H1 (cell line): ENCODE results near the gene TMEM135. TPM values are rescaled to one million over a fixed set of nuclear protein-coding genes. Genes with fewer than 3 reads are reported as not detected.

ENCODE experiments used
- CTCF ChIA-PET: fragments of 300-600 bp; sonication (Branson Sonifier 250); formaldehyde crosslinking; loops from one replicate; lab custom pipeline; 2021; ENCODE audit not compliant: partially characterized antibody; lab: Charles Lee
- POLR2A ChIA-PET: fragments of 300-600 bp; sonication (Branson Sonifier 250); formaldehyde crosslinking; loops from one replicate; lab custom pipeline; 2021; ENCODE audit warnings: inconsistent platforms; ENCODE audit not compliant: partially characterized antibody; lab: Charles Lee
- DNase-seq, 2 experiments: peaks; one replicate each; pipeline versions ENCODE4 v3.0.0 to v3.0.0-alpha.2; 2010 to 2022; ENCODE audit warnings: low spot score in 2 of 2, low read depth in 1 of 2, mixed read lengths in 1 of 2
- FAIRE-seq: peaks from 2 replicates; lab custom pipeline; 2011; peaks lifted over from hg19 to GRCh38; lab: Jason Lieb, UNC
- H2AFZ ChIP-seq: 2 replicates; pipeline ENCODE4 v1.8.1; 2012; ENCODE audit warnings: low read length, inconsistent platforms
- H2AK5ac ChIP-seq: 2 replicates; pipeline ENCODE4 v1.6.1; 2013; ENCODE audit warnings: low read depth, low read length
- H2BK120ac ChIP-seq: replicated peaks from 2 replicates; pipeline ENCODE3; 2013; ENCODE audit warnings: low read depth, low read length, inconsistent platforms
- H2BK12ac ChIP-seq: 2 replicates; pipeline ENCODE4 v1.6.1; 2013; ENCODE audit warnings: low read depth, low read length
- H2BK15ac ChIP-seq: 2 replicates; pipeline ENCODE4 v1.6.1; 2013; ENCODE audit warnings: low read length
- H2BK20ac ChIP-seq: 2 replicates; pipeline ENCODE4 v1.6.1; 2013; ENCODE audit warnings: low read length
- H2BK5ac ChIP-seq: 2 replicates; pipeline ENCODE4 v1.6.1; 2013; ENCODE audit warnings: low read depth, low read length
- H3K14ac ChIP-seq: 2 replicates; pipeline ENCODE4 v1.6.1; 2013; ENCODE audit warnings: inconsistent platforms; ENCODE audit not compliant: insufficient read length
- H3K18ac ChIP-seq: 2 replicates; pipeline ENCODE4 v1.6.1; 2013; ENCODE audit warnings: low read length; ENCODE audit errors: extremely low read depth
- H3K23ac ChIP-seq: 2 replicates; pipeline ENCODE4 v1.6.1; 2013; ENCODE audit warnings: inconsistent platforms; ENCODE audit not compliant: insufficient read length
- H3K23me2 ChIP-seq: 2 replicates; pipeline ENCODE4 v1.6.1; 2013; ENCODE audit warnings: low read depth, low read length
- H3K27ac ChIP-seq: 2 replicates; pipeline ENCODE4 v1.6.1; 2011; ENCODE audit warnings: low read depth, low read length, inconsistent platforms
- H3K27me3 ChIP-seq, 4 experiments: replicated peaks in 1 of 4; 1 replicate in 1 of 4; 2 replicates in 3 of 4; pipeline versions ENCODE4 v1.6.1 to v1.8.1; 2011 to 2013; ENCODE audit warnings: low read length in 3 of 4, mild to moderate bottlenecking in 3 of 4, inconsistent platforms in 2 of 4, mixed read lengths in 2 of 4, moderate library complexity in 1 of 4; ENCODE audit not compliant: control insufficient read depth in 3 of 4, insufficient read depth in 3 of 4; ENCODE audit errors: extremely low read depth in 1 of 4
- H3K36me3 ChIP-seq, 4 experiments: 2 replicates each; pipeline versions ENCODE4 v1.6.1 to v1.8.1; 2011 to 2013; ENCODE audit warnings: mild to moderate bottlenecking in 4 of 4, low read length in 3 of 4, moderate library complexity in 2 of 4, control low read depth in 1 of 4, inconsistent platforms in 1 of 4; ENCODE audit not compliant: insufficient read depth in 4 of 4, control insufficient read depth in 2 of 4
- H3K4ac ChIP-seq: replicated peaks from 2 replicates; pipeline ENCODE3; 2013; ENCODE audit warnings: low read length, low read depth, mixed read lengths, inconsistent platforms; ENCODE audit not compliant: insufficient read length
- H3K4me1 ChIP-seq, 4 experiments: replicated peaks in 1 of 4; 1 replicate in 1 of 4; 2 replicates in 3 of 4; pipeline versions ENCODE4 v1.6.1 to v1.8.1; 2011 to 2013; ENCODE audit warnings: low read length in 3 of 4, inconsistent platforms in 2 of 4, mixed read lengths in 1 of 4; ENCODE audit not compliant: insufficient read depth in 4 of 4, control insufficient read depth in 3 of 4
- H3K4me2 ChIP-seq, 2 experiments: 2 replicates each; pipeline versions ENCODE4 v1.6.1 to v1.8.1; 2011 to 2013; ENCODE audit warnings: low read depth in 2 of 2, low read length in 2 of 2, control low read depth in 1 of 2, inconsistent platforms in 1 of 2, mild to moderate bottlenecking in 1 of 2; ENCODE audit not compliant: insufficient read depth in 1 of 2
- H3K4me3 ChIP-seq, 4 experiments: fragments of 200-600, 300-600 bp in 1 of 4; sonication (generic), shearing (Covaris generic), sonication (Bioruptor Twin) in 1 of 4; 2 replicates each; pipeline versions ENCODE4 v1.5.1 to v1.8.1; 2011 to 2016; ENCODE audit warnings: low read length in 4 of 4, low read depth in 3 of 4, control low read depth in 2 of 4, inconsistent platforms in 2 of 4, mild to moderate bottlenecking in 2 of 4, mixed read lengths in 1 of 4, moderate library complexity in 1 of 4; ENCODE audit not compliant: insufficient read depth in 2 of 4; ENCODE audit errors: extremely low read depth in 1 of 4
- H3K56ac ChIP-seq: replicated peaks from 2 replicates; pipeline ENCODE3; 2013; ENCODE audit warnings: low read depth, mild to moderate bottlenecking, mixed read lengths, low read length, inconsistent platforms; ENCODE audit not compliant: insufficient read length
- H3K79me1 ChIP-seq: 2 replicates; pipeline ENCODE4 v1.6.1; 2013; ENCODE audit warnings: low read depth, low read length, control low read depth
- H3K79me2 ChIP-seq, 2 experiments: 2 replicates each; pipeline versions ENCODE4 v1.6.1 to v1.8.1; 2012 to 2013; ENCODE audit warnings: low read length in 2 of 2, mild to moderate bottlenecking in 2 of 2, inconsistent platforms in 1 of 2; ENCODE audit not compliant: insufficient read depth in 2 of 2, control insufficient read depth in 1 of 2
- H3K9ac ChIP-seq, 4 experiments: replicated peaks in 1 of 4; 1 replicate in 1 of 4; 2 replicates in 3 of 4; pipeline versions ENCODE4 v1.6.1 to v1.8.1; 2011 to 2013; ENCODE audit warnings: low read depth in 3 of 4, low read length in 3 of 4, control low read depth in 2 of 4, mild to moderate bottlenecking in 2 of 4, moderate library complexity in 2 of 4, inconsistent platforms in 1 of 4; ENCODE audit errors: extremely low read depth in 1 of 4
- H3K9me3 ChIP-seq, 2 experiments: 2 replicates each; pipeline versions ENCODE4 v1.6.1 to v1.8.1; 2012 to 2013; ENCODE audit warnings: mild to moderate bottlenecking in 2 of 2, moderate library complexity in 2 of 2, control low read depth in 1 of 2, inconsistent platforms in 1 of 2, low read depth in 1 of 2, low read length in 1 of 2, mixed read lengths in 1 of 2; ENCODE audit not compliant: insufficient read depth in 2 of 2
- H4K20me1 ChIP-seq, 2 experiments: replicated peaks in 1 of 2; 2 replicates each; pipeline versions ENCODE3 to v1.8.1; 2011 to 2013; ENCODE audit warnings: inconsistent platforms in 2 of 2, low read length in 2 of 2, mild to moderate bottlenecking in 1 of 2; ENCODE audit not compliant: insufficient read depth in 2 of 2, control insufficient read depth in 1 of 2
- H4K5ac ChIP-seq: 2 replicates; pipeline ENCODE4 v1.6.1; 2013; ENCODE audit warnings: low read length, low read depth, mixed read lengths, inconsistent platforms; ENCODE audit not compliant: insufficient read length
- H4K8ac ChIP-seq: 2 replicates; pipeline ENCODE4 v1.8.0; 2013; ENCODE audit warnings: mild to moderate bottlenecking, moderate library complexity, low read length, inconsistent platforms; ENCODE audit not compliant: insufficient read depth; ENCODE audit errors: extremely low read depth
- H4K91ac ChIP-seq: replicated peaks from 2 replicates; pipeline ENCODE3; 2013; ENCODE audit warnings: low read length, mixed read lengths, inconsistent platforms; ENCODE audit not compliant: insufficient read length
- CBX8 ChIP-seq: fragments of 300-800, 300-1000 bp; sonication (generic); IDR thresholded peaks from 2 replicates; pipeline ENCODE4 v1.7.1; 2016; ENCODE audit warnings: low read depth, low read length, borderline replicate concordance
- CHD1 ChIP-seq: IDR thresholded peaks from 2 replicates; pipeline ENCODE4 v1.6.1; 2012; ENCODE audit warnings: low read depth, low read length, improper control_type of control experiment
- HDAC6 ChIP-seq: IDR thresholded peaks from one replicate; pipeline ENCODE4 v1.7.1; 2012; ENCODE audit warnings: low read depth, mild to moderate bottlenecking, inconsistent platforms, low read length, moderate library complexity
- POLR2AphosphoS5 ChIP-seq: IDR thresholded peaks from 2 replicates; pipeline ENCODE4 v1.6.1; 2011; ENCODE audit warnings: low read depth, low read length
- RAD21 ChIP-seq, 2 experiments: IDR thresholded peaks in 1 of 2; conservative IDR thresholded peaks in 1 of 2; 2 replicates each; pipeline ENCODE4 v1.6.1; 2011; ENCODE audit warnings: low read depth in 2 of 2, low read length in 2 of 2, improper control_type of control experiment in 1 of 2, inconsistent platforms in 1 of 2, mild to moderate bottlenecking in 1 of 2, moderate library complexity in 1 of 2
- RBBP5 ChIP-seq: IDR thresholded peaks from 2 replicates; pipeline ENCODE4 v1.7.1; 2012; ENCODE audit warnings: low read depth, mild to moderate bottlenecking, inconsistent platforms, low read length, moderate library complexity, borderline replicate concordance
- RFX5 ChIP-seq: IDR thresholded peaks from 2 replicates; pipeline ENCODE4 v1.6.1; 2011; ENCODE audit warnings: low read depth, low read length, improper control_type of control experiment, borderline replicate concordance
- TCF12 ChIP-seq: IDR thresholded peaks from 2 replicates; pipeline ENCODE4 v1.6.1; 2011; ENCODE audit warnings: low read depth, mild to moderate bottlenecking, low read length
- YY1 ChIP-seq: IDR thresholded peaks from 2 replicates; pipeline ENCODE4 v1.6.1; 2011; ENCODE audit warnings: low read depth, mild to moderate bottlenecking, low read length
- ZNF274 ChIP-seq: IDR thresholded peaks from 2 replicates; pipeline ENCODE4 v1.7.0; 2012; ENCODE audit warnings: low read length, borderline replicate concordance; ENCODE audit errors: extremely low read depth
- whole genome bisulfite sequencing, 2 experiments: shearing (Covaris generic) in 1 of 2; methylation state at CpG; one replicate each; pipeline versions ENCODE4 v1.1.6 to v1.1.7; 2013 to 2015; ENCODE audit warnings: low lambda C conversion rate in 2 of 2, mixed read lengths in 2 of 2, inconsistent platforms in 1 of 2, low coverage in 1 of 2, missing lambda C conversion rate in 1 of 2; ENCODE audit not compliant: insufficient replicate concordance in 2 of 2, insufficient coverage in 1 of 2, insufficient read length in 1 of 2; ENCODE audit errors: extremely low coverage in 1 of 2, missing lambda C conversion rate in 1 of 2; 5-methylcytosine and 5-hydroxymethylcytosine counted together
- polyA plus RNA-seq, 7 experiments: library from polyadenylated mRNA; depleted of rRNA in 3 of 7; stranded (reverse) in 5 of 7; unstranded in 2 of 7; fragments of >200 nt in 5 of 7; fragments of 200-250 nt in 2 of 7; gene quantifications; 1 replicate in 5 of 7; 2 replicates in 1 of 7; 4 replicates in 1 of 7; pipeline versions ENCODE4 v1.2.1 to v1.2.3, GENCODE V29; 2011 to 2013; ENCODE audit warnings: missing spikeins in 2 of 7, mixed read lengths in 2 of 7
- total RNA-seq: library from RNA; stranded (reverse); fragmentation: NEBNext Ultra II Directional; extraction: Animal tissue kit (Norgen Biotek cat#: 25700); gene quantifications from 2 replicates; pipeline ENCODE4 v1.2.1, GENCODE V29; 2021

Gene TMEM135
- total and polyA plus RNA-seq, 2 of the 8 experiments (the other 6 are each of a cell fraction or from before 2014, with no cell fraction given), result 9.3 to 31.3 TPM

DNA sequence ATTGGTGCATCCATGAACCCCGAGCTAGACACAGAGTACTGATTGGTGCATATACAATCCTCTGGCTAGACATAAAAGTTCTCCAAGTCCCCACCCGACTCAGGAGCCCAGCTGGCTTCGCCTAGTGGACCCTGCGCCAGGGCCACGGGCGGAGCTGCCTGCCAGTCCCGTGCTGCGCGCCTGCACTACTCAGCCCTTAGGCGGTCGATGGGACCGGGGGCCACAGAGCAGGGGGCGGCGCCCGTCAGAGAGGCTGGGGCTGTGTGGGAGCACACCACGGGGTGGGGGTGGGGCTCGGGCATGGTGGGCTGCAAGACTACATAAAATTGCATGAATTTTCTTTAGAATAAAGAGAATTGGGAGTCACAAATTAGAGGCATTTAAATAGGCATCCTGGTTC, 248.6 kb downstream of the TMEM135 start:
- H3K4me1 ChIP-seq, result no peaks in the 10 kb centered on the region
- H3K23ac ChIP-seq, result no peak overlapping the region
- no peak for TF ChIP-seq HDAC6
- TF ChIP-seq ZNF274, result no peak
- TF ChIP-seq RFX5, result no peak
- no peak for TF ChIP-seq CBX8
- no peak for TF ChIP-seq RBBP5
- no peak for TF ChIP-seq CHD1
- no peak for TF ChIP-seq TCF12
- TF ChIP-seq RAD21 (IDR thresholded peaks at IDR 0.05 in 1 of 2, conservative IDR thresholded peaks at IDR 0.05 in 1 of 2; ENCODE audit: low read depth in 2 of 2, low read length in 2 of 2), result no peak
- TF ChIP-seq POLR2AphosphoS5, result no peak
- TF ChIP-seq YY1, result no peak
- H3K79me2 ChIP-seq, result no peaks in the 10 kb centered on the region
- FAIRE-seq (no peak), DNase-seq (no peak)
- H3K9ac ChIP-seq, result no peak overlapping the region
- POLR2A ChIA-PET, result no interaction called here
- WGBS, 2 experiments, result 94% methylated on average over 17 of the region's 17 CpGs; no CpG with 5 or more reads in 1 of the 2 experiments
- H2AFZ ChIP-seq, result no peak overlapping the region
- peaks cover 0 to 3% of the 10 kb centered on the region in 2 experiments; a peak in 1 of 4 replicates for H3K9me3 ChIP-seq
- H3K36me3 ChIP-seq, result peaks cover 0 to 4% (median 0%) of the 10 kb centered on the region in 4 experiments; a peak in 2 of 8 replicates
- no peaks in the 10 kb centered on the region for H3K27me3 ChIP-seq
- no peaks in the 10 kb centered on the region for H3K23me2 ChIP-seq
- H4K8ac ChIP-seq, result no peak overlapping the region
- no peak overlapping the region for H3K14ac ChIP-seq
- H2BK12ac ChIP-seq, result no peak overlapping the region
- no peak overlapping the region for H3K4ac ChIP-seq
- no peak overlapping the region for H4K5ac ChIP-seq
- no peak overlapping the region for H2BK5ac ChIP-seq
- no peaks in the 10 kb centered on the region for H4K20me1 ChIP-seq
- H3K4me3 ChIP-seq, result no peak overlapping the region
- H2BK15ac ChIP-seq, result no peak overlapping the region
- no peak overlapping the region for H4K91ac ChIP-seq
- H3K18ac ChIP-seq, result no peak overlapping the region
- CTCF ChIA-PET, result interaction anchor here (0.9 to 2.2 kb wide), 6 partner anchors 8 to 352 kb away, joined by 3 to 6 read pairs (median 4); no protein-coding TSS in a partner anchor
- H3K27ac ChIP-seq, result no peak overlapping the region
- H2AK5ac ChIP-seq, result no peak overlapping the region
- H2BK20ac ChIP-seq, result no peak overlapping the region
- H2BK120ac ChIP-seq, result no peak overlapping the region
- H3K79me1 ChIP-seq, result no peaks in the 10 kb centered on the region
- no peak overlapping the region for H3K56ac ChIP-seq
- no peak overlapping the region for H3K4me2 ChIP-seq
